ENCODE results near the gene IFITM1.

DNA sequence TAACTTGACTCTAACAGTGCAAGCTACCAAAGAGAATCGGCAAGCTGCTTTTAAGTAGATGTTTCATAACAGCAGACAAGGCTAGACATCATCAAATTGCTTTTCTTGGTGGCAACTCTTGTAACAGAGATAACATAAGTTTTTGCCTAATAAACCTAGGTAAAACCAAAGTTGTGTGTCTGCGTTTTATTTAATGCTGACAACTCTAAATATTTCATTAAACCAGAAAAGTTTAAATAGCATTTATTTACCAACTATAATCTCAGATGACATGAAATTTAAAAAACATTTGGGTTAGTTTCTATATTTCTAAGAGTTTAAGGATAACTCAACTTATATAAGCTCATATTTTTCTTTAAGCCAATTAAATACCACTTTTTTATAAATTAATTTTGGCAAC is 26.1 kb downstream of the IFITM1 start:
- TF ChIP-seq, protein P1, sequence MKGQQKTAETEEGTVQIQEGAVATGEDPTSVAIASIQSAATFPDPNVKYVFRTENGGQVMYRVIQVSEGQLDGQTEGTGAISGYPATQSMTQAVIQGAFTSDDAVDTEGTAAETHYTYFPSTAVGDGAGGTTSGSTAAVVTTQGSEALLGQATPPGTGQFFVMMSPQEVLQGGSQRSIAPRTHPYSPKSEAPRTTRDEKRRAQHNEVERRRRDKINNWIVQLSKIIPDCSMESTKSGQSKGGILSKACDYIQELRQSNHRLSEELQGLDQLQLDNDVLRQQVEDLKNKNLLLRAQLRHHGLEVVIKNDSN (CRISPR knock-in tag; IDR thresholded peaks at IDR 0.05): no peak
- TF ChIP-seq, protein P2, sequence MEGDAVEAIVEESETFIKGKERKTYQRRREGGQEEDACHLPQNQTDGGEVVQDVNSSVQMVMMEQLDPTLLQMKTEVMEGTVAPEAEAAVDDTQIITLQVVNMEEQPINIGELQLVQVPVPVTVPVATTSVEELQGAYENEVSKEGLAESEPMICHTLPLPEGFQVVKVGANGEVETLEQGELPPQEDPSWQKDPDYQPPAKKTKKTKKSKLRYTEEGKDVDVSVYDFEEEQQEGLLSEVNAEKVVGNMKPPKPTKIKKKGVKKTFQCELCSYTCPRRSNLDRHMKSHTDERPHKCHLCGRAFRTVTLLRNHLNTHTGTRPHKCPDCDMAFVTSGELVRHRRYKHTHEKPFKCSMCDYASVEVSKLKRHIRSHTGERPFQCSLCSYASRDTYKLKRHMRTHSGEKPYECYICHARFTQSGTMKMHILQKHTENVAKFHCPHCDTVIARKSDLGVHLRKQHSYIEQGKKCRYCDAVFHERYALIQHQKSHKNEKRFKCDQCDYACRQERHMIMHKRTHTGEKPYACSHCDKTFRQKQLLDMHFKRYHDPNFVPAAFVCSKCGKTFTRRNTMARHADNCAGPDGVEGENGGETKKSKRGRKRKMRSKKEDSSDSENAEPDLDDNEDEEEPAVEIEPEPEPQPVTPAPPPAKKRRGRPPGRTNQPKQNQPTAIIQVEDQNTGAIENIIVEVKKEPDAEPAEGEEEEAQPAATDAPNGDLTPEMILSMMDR (IDR thresholded peaks at IDR 0.05): no peak
- no peak for TF ChIP-seq SP1 (CRISPR knock-in tag; conservative IDR thresholded peaks at IDR 0.05)
- TF ChIP-seq, protein P3, sequence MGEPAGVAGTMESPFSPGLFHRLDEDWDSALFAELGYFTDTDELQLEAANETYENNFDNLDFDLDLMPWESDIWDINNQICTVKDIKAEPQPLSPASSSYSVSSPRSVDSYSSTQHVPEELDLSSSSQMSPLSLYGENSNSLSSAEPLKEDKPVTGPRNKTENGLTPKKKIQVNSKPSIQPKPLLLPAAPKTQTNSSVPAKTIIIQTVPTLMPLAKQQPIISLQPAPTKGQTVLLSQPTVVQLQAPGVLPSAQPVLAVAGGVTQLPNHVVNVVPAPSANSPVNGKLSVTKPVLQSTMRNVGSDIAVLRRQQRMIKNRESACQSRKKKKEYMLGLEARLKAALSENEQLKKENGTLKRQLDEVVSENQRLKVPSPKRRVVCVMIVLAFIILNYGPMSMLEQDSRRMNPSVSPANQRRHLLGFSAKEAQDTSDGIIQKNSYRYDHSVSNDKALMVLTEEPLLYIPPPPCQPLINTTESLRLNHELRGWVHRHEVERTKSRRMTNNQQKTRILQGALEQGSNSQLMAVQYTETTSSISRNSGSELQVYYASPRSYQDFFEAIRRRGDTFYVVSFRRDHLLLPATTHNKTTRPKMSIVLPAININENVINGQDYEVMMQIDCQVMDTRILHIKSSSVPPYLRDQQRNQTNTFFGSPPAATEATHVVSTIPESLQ (CRISPR knock-in tag; IDR thresholded peaks at IDR 0.05): no peak
- TF ChIP-seq, protein P4, sequence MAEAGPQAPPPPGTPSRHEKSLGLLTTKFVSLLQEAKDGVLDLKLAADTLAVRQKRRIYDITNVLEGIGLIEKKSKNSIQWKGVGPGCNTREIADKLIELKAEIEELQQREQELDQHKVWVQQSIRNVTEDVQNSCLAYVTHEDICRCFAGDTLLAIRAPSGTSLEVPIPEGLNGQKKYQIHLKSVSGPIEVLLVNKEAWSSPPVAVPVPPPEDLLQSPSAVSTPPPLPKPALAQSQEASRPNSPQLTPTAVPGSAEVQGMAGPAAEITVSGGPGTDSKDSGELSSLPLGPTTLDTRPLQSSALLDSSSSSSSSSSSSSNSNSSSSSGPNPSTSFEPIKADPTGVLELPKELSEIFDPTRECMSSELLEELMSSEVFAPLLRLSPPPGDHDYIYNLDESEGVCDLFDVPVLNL (CRISPR knock-in tag; IDR thresholded peaks at IDR 0.05; ENCODE audit: borderline replicate concordance, low read depth): no peak
